SK-N-SH (cell line): ENCODE measurements around the gene CUBN. TPM values are rescaled to one million over a fixed set of nuclear protein-coding genes. Genes with fewer than 3 reads are reported as not detected.

Experiments used
- CTCF ChIA-PET: fragments of 300-600, 350-600 bp; formaldehyde crosslinking; extraction: SDS; loops from one replicate; lab custom pipeline; 2021; lab: Yijun Ruan, JAX
- POLR2A ChIA-PET: fragments of 350-600 bp; sonication (Branson Sonifier 250); formaldehyde crosslinking; extraction: SDS; loops from one replicate; lab custom pipeline; 2020; ENCODE audit warnings: antibody characterized with exemption, inconsistent platforms; lab: Yijun Ruan, JAX
- DNase-seq: peaks from one replicate; pipeline ENCODE4 v3.0.0; 2012
- H2AFZ ChIP-seq: fragments of 200-600 bp; sonication (generic); 2 replicates; pipeline ENCODE4 v1.8.1; 2016; ENCODE audit warnings: antibody characterized with exemption, mild to moderate bottlenecking, low read depth
- H3F3A ChIP-seq: fragments of 200-600 bp; sonication (generic); replicated peaks from 2 replicates; pipeline ENCODE3; 2016; ENCODE audit warnings: antibody characterized with exemption, mild to moderate bottlenecking; ENCODE audit not compliant: insufficient read depth
- H3K27ac ChIP-seq, 2 experiments: fragments of 200-500 bp in 1 of 2; fragments of 200-600 bp in 1 of 2; sonication (Bioruptor generic) in 1 of 2; sonication (generic), shearing (Covaris generic) in 1 of 2; 2 replicates each; pipeline versions ENCODE4 v1.5.1 to v1.6.1; 2014 to 2016; ENCODE audit warnings: low read depth in 2 of 2, inconsistent platforms in 1 of 2, low read length in 1 of 2, mild to moderate bottlenecking in 1 of 2, mixed read lengths in 1 of 2
- H3K27me3 ChIP-seq: fragments of 200-600 bp; sonication (generic), shearing (Covaris generic); 2 replicates; pipeline ENCODE4 v1.6.1; 2016; ENCODE audit warnings: mixed run types; ENCODE audit not compliant: insufficient read depth
- H3K36me3 ChIP-seq, 2 experiments: fragments of 200-500 bp in 1 of 2; fragments of 200-600 bp in 1 of 2; sonication (Bioruptor generic) in 1 of 2; sonication (generic) in 1 of 2; replicated peaks in 1 of 2; 2 replicates each; pipeline versions ENCODE3 to v1.5.1; 2014 to 2016; ENCODE audit warnings: low read length in 1 of 2, mild to moderate bottlenecking in 1 of 2; ENCODE audit not compliant: insufficient read depth in 2 of 2, control insufficient read depth in 1 of 2
- H3K4me1 ChIP-seq, 2 experiments: fragments of 200-500 bp in 1 of 2; fragments of 200-600 bp in 1 of 2; sonication (Bioruptor generic) in 1 of 2; sonication (generic), shearing (Covaris generic) in 1 of 2; 2 replicates each; pipeline versions ENCODE4 v1.5.1 to v1.6.1; 2014 to 2016; ENCODE audit warnings: low read depth in 1 of 2, low read length in 1 of 2, mixed run types in 1 of 2; ENCODE audit not compliant: insufficient read depth in 2 of 2, control insufficient read depth in 1 of 2
- H3K4me2 ChIP-seq: fragments of 200-600 bp; sonication (generic), shearing (Covaris generic); 2 replicates; pipeline ENCODE4 v1.6.1; 2017; ENCODE audit warnings: mixed run types
- H3K4me3 ChIP-seq, 2 experiments: fragments of 200-500 bp in 1 of 2; fragments of 200-600 bp in 1 of 2; sonication (Bioruptor generic) in 1 of 2; sonication (generic), shearing (Covaris generic) in 1 of 2; 2 replicates each; pipeline versions ENCODE4 v1.5.1 to v1.8.1; 2014 to 2016; ENCODE audit warnings: low read depth in 2 of 2, inconsistent platforms in 1 of 2, low read length in 1 of 2, mild to moderate bottlenecking in 1 of 2, mixed read lengths in 1 of 2, moderate library complexity in 1 of 2
- H3K79me2 ChIP-seq: fragments of 200-600 bp; sonication (generic); 2 replicates; pipeline ENCODE4 v1.8.1; 2017; ENCODE audit warnings: mild to moderate bottlenecking; ENCODE audit not compliant: insufficient read depth
- H3K9ac ChIP-seq: fragments of 200-600 bp; sonication (generic); 2 replicates; pipeline ENCODE4 v1.6.1; 2017; ENCODE audit warnings: mixed run types
- H3K9me2 ChIP-seq: fragments of 200-600 bp; sonication (generic); 2 replicates; pipeline ENCODE4 v1.6.1; 2017; ENCODE audit warnings: mixed run types
- H3K9me3 ChIP-seq: fragments of 200-600 bp; sonication (generic); 2 replicates; pipeline ENCODE4 v1.6.1; 2017; ENCODE audit warnings: mixed run types, mild to moderate bottlenecking, moderate library complexity
- H4K20me1 ChIP-seq: fragments of 200-600 bp; sonication (generic); 2 replicates; pipeline ENCODE4 v1.6.1; 2017; ENCODE audit warnings: mild to moderate bottlenecking, mixed run types; ENCODE audit not compliant: insufficient read depth
- CHD2 ChIP-seq: fragments of 150-350 bp; IDR thresholded peaks from 2 replicates; pipeline ENCODE4 v1.6.1; 2018; ENCODE audit warnings: low read length; ENCODE audit not compliant: partially characterized antibody
- CTCF ChIP-seq: fragments of 200-600 bp; sonication (generic); IDR thresholded peaks from 2 replicates; pipeline ENCODE4 v1.6.1; 2017; ENCODE audit warnings: antibody characterized with exemption, mild to moderate bottlenecking, moderate library complexity
- EP300 ChIP-seq, 2 experiments: IDR thresholded peaks; 2 replicates each; pipeline versions ENCODE4 v1.4.0 to v1.6.1; 2012; ENCODE audit warnings: borderline replicate concordance in 1 of 2, low read depth in 1 of 2, low read length in 1 of 2
- GATA2 ChIP-seq: sonication (generic); formaldehyde crosslinking; IDR thresholded peaks from 2 replicates; pipeline ENCODE4 v1.5.0; 2020; ENCODE audit warnings: mild to moderate bottlenecking, missing genetic modification reagents
- MAX ChIP-seq: IDR thresholded peaks from 2 replicates; pipeline ENCODE4 v1.4.0; 2012; ENCODE audit warnings: low read depth
- MXI1 ChIP-seq: IDR thresholded peaks from 2 replicates; pipeline ENCODE4 v1.6.1; 2012; ENCODE audit warnings: mild to moderate bottlenecking, low read depth, low read length, improper control_type of control experiment
- NFIC ChIP-seq: IDR thresholded peaks from 2 replicates; pipeline ENCODE4 v1.4.0; 2012; ENCODE audit warnings: borderline replicate concordance
- NRF1 ChIP-seq: IDR thresholded peaks from 2 replicates; pipeline ENCODE4 v1.6.1; 2012; ENCODE audit warnings: low read depth, mild to moderate bottlenecking, low read length
- PBX3 ChIP-seq: IDR thresholded peaks from 2 replicates; pipeline ENCODE4; 2012
- POLR2AphosphoS5 ChIP-seq: IDR thresholded peaks from 2 replicates; pipeline ENCODE4 v1.6.1; 2012; ENCODE audit warnings: low read depth, low read length
- RAD21 ChIP-seq: IDR thresholded peaks from 2 replicates; pipeline ENCODE4 v1.6.1; 2012; ENCODE audit warnings: mild to moderate bottlenecking, low read length
- SIN3A ChIP-seq: IDR thresholded peaks from 2 replicates; pipeline ENCODE4 v1.6.1; 2012; ENCODE audit warnings: low read depth, mild to moderate bottlenecking, low read length, moderate library complexity, borderline replicate concordance
- SMC3 ChIP-seq: IDR thresholded peaks from 2 replicates; pipeline ENCODE4 v1.6.1; 2012; ENCODE audit warnings: low read depth, low read length, improper control_type of control experiment
- USF1 ChIP-seq: IDR thresholded peaks from 2 replicates; pipeline ENCODE4 v1.4.0; 2012; ENCODE audit warnings: low read depth, borderline replicate concordance
- YY1 ChIP-seq: IDR thresholded peaks from 2 replicates; pipeline ENCODE4 v1.4.0; 2012; ENCODE audit warnings: low read depth, mild to moderate bottlenecking
- ZBTB33 ChIP-seq: IDR thresholded peaks from 2 replicates; pipeline ENCODE4 v1.4.0; 2012; ENCODE audit warnings: low read depth, borderline replicate concordance
- WGBS: methylation state at CpG from one replicate; pipeline ENCODE4 v1.1.6; 2017; ENCODE audit warnings: low lambda C conversion rate; 5-methylcytosine and 5-hydroxymethylcytosine counted together
- polyA plus RNA-seq, 3 experiments: library from polyadenylated mRNA; depleted of rRNA; stranded (reverse); fragments of >200 nt; gene quantifications; 2 replicates each; pipeline ENCODE4 v1.2.3, GENCODE V29; 2012

CUBN gene
- polyA plus RNA-seq, 1 of the 3 experiments (the other 2 are of a cell fraction) = 2.4 TPM

- TF ChIP-seq CTCF = no peak
- peak; percentile 54 for TF ChIP-seq CHD2
- TF ChIP-seq GATA2 (CRISPR knock-in tag) = no peak
- no peak for TF ChIP-seq SMC3
- peak; percentile 65; the same call in 1 of the 2 replicates for TF ChIP-seq MXI1
- TF ChIP-seq EP300 (IDR thresholded peaks at IDR 0.05; ENCODE audit: borderline replicate concordance in 1 of 2, low read depth in 1 of 2, low read length in 1 of 2) = peak; percentile 66 to 78; a peak in 3 of 4 replicates
- TF ChIP-seq POLR2AphosphoS5 = peak; percentile 68
- TF ChIP-seq MAX = peak; percentile 83
- no peak for TF ChIP-seq ZBTB33
- peak; percentile 22; the same call in 1 of the 2 replicates for TF ChIP-seq YY1
- TF ChIP-seq USF1 = no peak
- TF ChIP-seq SIN3A = no peak
Observed at GRCh38 chr10:16944402-16944801, 185.2 kb downstream of the CUBN start (continued).

GRCh38 chr10:16943295-16944285 lies 186.0 kb downstream of the CUBN start:
- 0 out of 2 replicates have a peak, but pooled peaks have one; percentile 8 for TF ChIP-seq PBX3
- no peak for TF ChIP-seq ZBTB33
- TF ChIP-seq NFIC = peak; percentile 39; the same call in 1 of the 2 replicates
- TF ChIP-seq CTCF = peak; percentile 21; the same call in 1 of the 2 replicates
- no peak for TF ChIP-seq POLR2AphosphoS5
- TF ChIP-seq MXI1 = no peak
- no peak for TF ChIP-seq NRF1
- TF ChIP-seq RAD21 = peak; percentile 16; the same call in 1 of the 2 replicates
- no peaks in the 10 kb centered on the region for H3K27me3 ChIP-seq
- POLR2A ChIA-PET = no interaction called here
- no peaks in the 10 kb centered on the region for H3K9me3 ChIP-seq
- peaks cover 32% of the 10 kb centered on the region for H3F3A ChIP-seq
- peak overlapping the region; percentile 94 for H3K27ac ChIP-seq
- peak overlapping the region; percentile 63; the same call in 1 of the 2 replicates for H3K9ac ChIP-seq
- peak overlapping the region; percentile 50; the same call in 1 of the 2 replicates for H3K4me2 ChIP-seq
- peaks cover 11 to 28% of the 10 kb centered on the region in 2 experiments for H3K4me1 ChIP-seq
- H2AFZ ChIP-seq = peak overlapping the region; percentile 80
- no peak for DNase-seq
- no peaks in the 10 kb centered on the region for H4K20me1 ChIP-seq
- CTCF ChIA-PET = interaction anchor here (0.5 to 1.2 kb wide), 2 partner anchors 286 to 299 kb away, joined by 3 to 5 read pairs; no protein-coding TSS in a partner anchor
- WGBS = 75% methylated on average over 8 of the region's 8 CpGs
- no peaks in the 10 kb centered on the region for H3K9me2 ChIP-seq
- no peaks in the 10 kb centered on the region for H3K79me2 ChIP-seq
- H3K36me3 ChIP-seq = no peaks in the 10 kb centered on the region
- no peak overlapping the region for H3K4me3 ChIP-seq
